SK-N-SH (cell line): ENCODE measurements around the gene CTCF. TPM values are rescaled to one million over a fixed set of nuclear protein-coding genes. Genes with fewer than 3 reads are reported as not detected.

Experiments
- CTCF ChIA-PET: fragments of 300-600, 350-600 bp; formaldehyde crosslinking; extraction: SDS; loops from one replicate; lab custom pipeline; 2021; lab: Yijun Ruan, JAX
- POLR2A ChIA-PET: fragments of 350-600 bp; sonication (Branson Sonifier 250); formaldehyde crosslinking; extraction: SDS; loops from one replicate; lab custom pipeline; 2020; ENCODE audit warnings: antibody characterized with exemption, inconsistent platforms; lab: Yijun Ruan, JAX
- DNase-seq: peaks from one replicate; pipeline ENCODE4 v3.0.0; 2012
- H2AFZ ChIP-seq: fragments of 200-600 bp; sonication (generic); 2 replicates; pipeline ENCODE4 v1.8.1; 2016; ENCODE audit warnings: antibody characterized with exemption, mild to moderate bottlenecking, low read depth
- H3F3A ChIP-seq: fragments of 200-600 bp; sonication (generic); replicated peaks from 2 replicates; pipeline ENCODE3; 2016; ENCODE audit warnings: antibody characterized with exemption, mild to moderate bottlenecking; ENCODE audit not compliant: insufficient read depth
- H3K27ac ChIP-seq, 2 experiments: fragments of 200-500 bp in 1 of 2; fragments of 200-600 bp in 1 of 2; sonication (Bioruptor generic) in 1 of 2; sonication (generic), shearing (Covaris generic) in 1 of 2; 2 replicates each; pipeline versions ENCODE4 v1.5.1 to v1.6.1; 2014 to 2016; ENCODE audit warnings: low read depth in 2 of 2, inconsistent platforms in 1 of 2, low read length in 1 of 2, mild to moderate bottlenecking in 1 of 2, mixed read lengths in 1 of 2
- H3K27me3 ChIP-seq: fragments of 200-600 bp; sonication (generic), shearing (Covaris generic); 2 replicates; pipeline ENCODE4 v1.6.1; 2016; ENCODE audit warnings: mixed run types; ENCODE audit not compliant: insufficient read depth
- H3K36me3 ChIP-seq, 2 experiments: fragments of 200-500 bp in 1 of 2; fragments of 200-600 bp in 1 of 2; sonication (Bioruptor generic) in 1 of 2; sonication (generic) in 1 of 2; replicated peaks in 1 of 2; 2 replicates each; pipeline versions ENCODE3 to v1.5.1; 2014 to 2016; ENCODE audit warnings: low read length in 1 of 2, mild to moderate bottlenecking in 1 of 2; ENCODE audit not compliant: insufficient read depth in 2 of 2, control insufficient read depth in 1 of 2
- H3K4me1 ChIP-seq, 2 experiments: fragments of 200-500 bp in 1 of 2; fragments of 200-600 bp in 1 of 2; sonication (Bioruptor generic) in 1 of 2; sonication (generic), shearing (Covaris generic) in 1 of 2; 2 replicates each; pipeline versions ENCODE4 v1.5.1 to v1.6.1; 2014 to 2016; ENCODE audit warnings: low read depth in 1 of 2, low read length in 1 of 2, mixed run types in 1 of 2; ENCODE audit not compliant: insufficient read depth in 2 of 2, control insufficient read depth in 1 of 2
- H3K4me2 ChIP-seq: fragments of 200-600 bp; sonication (generic), shearing (Covaris generic); 2 replicates; pipeline ENCODE4 v1.6.1; 2017; ENCODE audit warnings: mixed run types
- H3K4me3 ChIP-seq, 2 experiments: fragments of 200-500 bp in 1 of 2; fragments of 200-600 bp in 1 of 2; sonication (Bioruptor generic) in 1 of 2; sonication (generic), shearing (Covaris generic) in 1 of 2; 2 replicates each; pipeline versions ENCODE4 v1.5.1 to v1.8.1; 2014 to 2016; ENCODE audit warnings: low read depth in 2 of 2, inconsistent platforms in 1 of 2, low read length in 1 of 2, mild to moderate bottlenecking in 1 of 2, mixed read lengths in 1 of 2, moderate library complexity in 1 of 2
- H3K79me2 ChIP-seq: fragments of 200-600 bp; sonication (generic); 2 replicates; pipeline ENCODE4 v1.8.1; 2017; ENCODE audit warnings: mild to moderate bottlenecking; ENCODE audit not compliant: insufficient read depth
- H3K9ac ChIP-seq: fragments of 200-600 bp; sonication (generic); 2 replicates; pipeline ENCODE4 v1.6.1; 2017; ENCODE audit warnings: mixed run types
- H3K9me2 ChIP-seq: fragments of 200-600 bp; sonication (generic); 2 replicates; pipeline ENCODE4 v1.6.1; 2017; ENCODE audit warnings: mixed run types
- H3K9me3 ChIP-seq: fragments of 200-600 bp; sonication (generic); 2 replicates; pipeline ENCODE4 v1.6.1; 2017; ENCODE audit warnings: mixed run types, mild to moderate bottlenecking, moderate library complexity
- H4K20me1 ChIP-seq: fragments of 200-600 bp; sonication (generic); 2 replicates; pipeline ENCODE4 v1.6.1; 2017; ENCODE audit warnings: mild to moderate bottlenecking, mixed run types; ENCODE audit not compliant: insufficient read depth
- IRF3 ChIP-seq: fragments of 150-350 bp; IDR thresholded peaks from 2 replicates; pipeline ENCODE4 v1.6.1; 2016; ENCODE audit warnings: mild to moderate bottlenecking, low read depth, low read length
- RCOR1 ChIP-seq: fragments of 150-350 bp; IDR thresholded peaks from 2 replicates; pipeline ENCODE4 v1.6.1; 2017; ENCODE audit warnings: antibody characterized with exemption, low read length
- USF1 ChIP-seq: IDR thresholded peaks from 2 replicates; pipeline ENCODE4 v1.4.0; 2012; ENCODE audit warnings: low read depth, borderline replicate concordance
- WGBS: methylation state at CpG from one replicate; pipeline ENCODE4 v1.1.6; 2017; ENCODE audit warnings: low lambda C conversion rate; 5-methylcytosine and 5-hydroxymethylcytosine counted together
- polyA plus RNA-seq, 3 experiments: library from polyadenylated mRNA; depleted of rRNA; stranded (reverse); fragments of >200 nt; gene quantifications; 2 replicates each; pipeline ENCODE4 v1.2.3, GENCODE V29; 2012

Gene CTCF
- polyA plus RNA-seq, 1 of the 3 experiments (the other 2 are of a cell fraction) = 19.6 TPM

- H4K20me1 ChIP-seq = peaks cover 7% of the 10 kb centered on the region; the same call in 1 of the 2 replicates
Observed at GRCh38 chr16:67656344-67657016, 94.2 kb downstream of the CTCF start.

GRCh38 chr16:67657017-67657608 lies 94.8 kb downstream of the CTCF start:
- no peak overlapping the region for H3K4me3 ChIP-seq
- H3K79me2 ChIP-seq = peaks cover 17% of the 10 kb centered on the region
- H2AFZ ChIP-seq = no peak overlapping the region
- no peak overlapping the region for H3K27ac ChIP-seq
- H3K9me3 ChIP-seq = no peaks in the 10 kb centered on the region
- H3K27me3 ChIP-seq = no peaks in the 10 kb centered on the region
- no peak overlapping the region for H3K4me2 ChIP-seq
- DNase-seq = no peak
- peaks cover 5% of the 10 kb centered on the region; the same call in 1 of the 2 replicates for H4K20me1 ChIP-seq
- H3K4me1 ChIP-seq = peaks cover 0 to 30% of the 10 kb centered on the region in 2 experiments; a peak in 1 of 4 replicates
- peaks cover 0 to 13% of the 10 kb centered on the region in 2 experiments for H3K36me3 ChIP-seq
- no peak for TF ChIP-seq USF1
- no peak overlapping the region for H3K9ac ChIP-seq
- 95% methylated on average over 16 of the region's 16 CpGs for WGBS
- POLR2A ChIA-PET = interaction anchor here (0.8 kb wide), 1 partner anchor 9 kb away, joined by 3 read pairs; no protein-coding TSS in a partner anchor
- CTCF ChIA-PET = interaction anchor here (1.9 to 18.3 kb wide), 4 partner anchors 11 to 134 kb away, joined by 8 to 246 read pairs (median 32); partner anchors contain the start of gene CARMIL2
- peaks cover 15% of the 10 kb centered on the region for H3F3A ChIP-seq
- no peaks in the 10 kb centered on the region for H3K9me2 ChIP-seq

More at GRCh38 chr16:67656344-67657016, 94.2 kb downstream of the CTCF start:
- 79% methylated on average over 4 of the region's 9 CpGs for WGBS
- Histone ChIP-seq H3K4me3 (no peak overlapping the region), H3K9ac (no peak overlapping the region), H3K36me3 (peaks cover 0 to 13% of the 10 kb centered on the region in 2 experiments), H2AFZ (no peak overlapping the region), H3K4me1 (peaks cover 0 to 25% of the 10 kb centered on the region in 2 experiments; a peak in 1 of 4 replicates), H3K79me2 (peaks cover 17% of the 10 kb centered on the region), H3K27ac (no peak overlapping the region), H3F3A (peaks cover 13% of the 10 kb centered on the region), H3K27me3 (no peaks in the 10 kb centered on the region), H3K9me2 (no peaks in the 10 kb centered on the region), H3K9me3 (no peaks in the 10 kb centered on the region), H3K4me2 (no peak overlapping the region)
- TF ChIP-seq RCOR1 = no peak
- TF ChIP-seq IRF3 = no peak
- ChIA-PET POLR2A (interaction anchor here (0.8 kb wide), 1 partner anchor 10 kb away, joined by 3 read pairs; no protein-coding TSS in a partner anchor), CTCF (interaction anchor here (1.0 to 18.3 kb wide), 3 partner anchors 12 to 133 kb away, joined by 3 to 246 read pairs (median 8); partner anchors contain the start of genes CARMIL2 and CTCF)
- DNase-seq = no peak
